GDM1 (cell line): Measurements from ENCODE around the gene AGK.
"Not testable (repeated sequence)": the region's sequence is repeated elsewhere in the genome, so short reads cannot be mapped to it uniquely, and the experiment has no call there.

Source experiments
- DNase-seq: peaks from one replicate; lab custom pipeline; 2025; lab: John Stamatoyannopoulos, UW

The AGK gene

DNA sequence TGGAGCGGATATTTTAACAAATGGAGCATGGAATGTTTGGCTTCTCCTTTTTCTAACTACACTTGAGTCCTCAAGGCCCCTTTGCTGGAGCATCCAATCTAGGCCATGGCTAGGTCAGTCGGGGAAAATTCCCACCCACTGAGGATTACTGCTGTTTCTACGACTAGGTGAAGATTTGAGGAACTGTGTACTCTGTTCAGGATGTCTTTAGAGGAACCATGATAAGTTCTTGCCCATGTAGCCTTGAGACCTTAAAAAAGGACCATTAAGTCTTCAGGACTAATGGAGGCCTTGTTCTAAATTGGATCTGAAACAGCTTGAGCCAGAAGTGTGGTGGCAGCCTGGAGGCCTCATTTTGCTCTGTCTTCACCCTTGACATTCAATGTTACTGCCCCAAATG is 6.2 kb downstream of the AGK start:
- DNase-seq, result no peak

- not testable (repeated sequence) for DNase-seq
These were observed 6.8 kb downstream of the AGK start for GRCh38 chr7:141557831-141558531.

GRCh38 chr7:141558544-141559183 is 7.5 kb downstream of the AGK start:
- no peak for DNase-seq

DNA sequence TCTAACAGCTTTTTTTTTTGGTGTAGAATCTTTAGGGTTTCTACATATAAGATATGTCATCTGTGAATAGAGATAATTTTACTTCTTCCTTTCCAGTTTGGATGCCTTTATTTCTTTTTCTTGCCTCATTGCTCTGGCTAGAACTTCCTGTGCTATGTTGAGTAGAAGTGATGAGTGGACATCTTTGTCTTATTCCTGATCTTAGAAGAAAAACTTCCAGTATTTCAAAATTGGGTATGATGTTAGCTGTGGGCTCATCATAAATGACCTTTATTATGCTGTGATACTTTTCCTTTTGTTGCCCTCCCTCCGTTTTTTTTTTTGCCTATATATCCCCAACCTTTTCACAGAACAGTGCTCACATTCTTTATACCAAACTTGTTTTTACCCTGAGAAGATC is 8.8 kb downstream of the AGK start:
- DNase-seq, result no peak

DNA sequence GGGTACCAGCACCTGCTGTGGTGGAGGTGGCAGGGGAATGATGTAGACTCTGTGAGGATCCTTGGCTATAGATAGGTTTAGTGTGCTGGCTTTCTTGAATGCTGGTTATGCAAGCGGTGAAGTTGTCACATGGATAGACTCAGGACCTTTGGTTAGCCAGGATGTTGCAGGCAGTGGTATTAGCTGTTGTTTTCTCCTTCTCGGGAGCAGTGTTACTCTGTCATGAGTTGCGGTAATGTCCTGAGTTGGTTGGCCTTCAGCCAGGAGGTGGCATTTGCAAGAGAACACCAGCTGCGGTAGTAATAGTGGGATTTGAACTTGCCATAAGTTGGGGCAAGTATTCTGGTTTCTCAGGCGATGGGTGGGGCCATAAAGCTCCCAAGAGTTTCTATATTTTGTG is 10.8 kb downstream of the AGK start:
- DNase-seq, result no peak

DNA sequence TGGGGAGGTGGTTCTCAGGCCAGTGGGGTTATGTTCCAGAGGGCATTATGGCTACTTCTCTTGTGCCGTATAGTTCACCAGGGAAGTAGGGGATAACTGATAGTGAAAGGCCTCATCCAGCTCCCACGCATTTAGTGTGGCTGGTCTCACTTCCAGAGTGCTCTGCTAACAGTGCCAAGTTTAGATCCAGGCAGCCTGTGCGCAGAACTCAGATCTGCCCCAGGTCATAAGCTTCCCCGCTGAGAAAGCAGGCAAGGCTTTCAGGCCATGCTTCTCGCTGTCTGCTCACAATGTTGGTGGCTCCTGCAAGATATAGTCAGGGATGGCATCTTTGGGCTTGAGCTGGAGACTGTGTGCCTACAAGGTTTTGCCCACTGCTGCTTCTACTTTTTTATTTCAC is 11.3 kb downstream of the AGK start:
- DNase-seq, result no peak

- DNase-seq, result no peak
These were observed 11.8 kb downstream of the AGK start for GRCh38 chr7:141562972-141563371.

GRCh38 chr7:141563956-141564623 is 12.9 kb downstream of the AGK start:
- no peak for DNase-seq

DNA sequence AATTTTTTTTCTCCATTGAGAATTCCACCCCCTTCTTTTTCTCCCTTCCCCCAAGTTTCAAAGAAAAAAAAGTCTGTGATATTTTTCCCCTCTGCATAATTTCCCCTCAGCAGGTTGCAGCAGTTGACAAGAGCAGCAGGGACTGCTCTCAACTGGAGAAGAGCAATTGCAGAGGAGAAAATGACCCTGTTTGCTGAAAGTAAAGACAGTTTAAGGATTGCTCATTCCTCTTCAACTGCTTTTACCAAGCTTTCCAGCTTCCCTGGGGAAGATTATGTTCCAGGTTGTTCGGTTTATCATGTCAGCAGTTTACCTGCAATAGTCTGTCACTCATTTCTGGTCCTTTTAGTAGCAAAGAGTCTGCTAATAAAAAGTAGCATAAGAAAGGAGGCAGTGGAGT is 16.2 kb downstream of the AGK start:
- no peak for DNase-seq

DNA sequence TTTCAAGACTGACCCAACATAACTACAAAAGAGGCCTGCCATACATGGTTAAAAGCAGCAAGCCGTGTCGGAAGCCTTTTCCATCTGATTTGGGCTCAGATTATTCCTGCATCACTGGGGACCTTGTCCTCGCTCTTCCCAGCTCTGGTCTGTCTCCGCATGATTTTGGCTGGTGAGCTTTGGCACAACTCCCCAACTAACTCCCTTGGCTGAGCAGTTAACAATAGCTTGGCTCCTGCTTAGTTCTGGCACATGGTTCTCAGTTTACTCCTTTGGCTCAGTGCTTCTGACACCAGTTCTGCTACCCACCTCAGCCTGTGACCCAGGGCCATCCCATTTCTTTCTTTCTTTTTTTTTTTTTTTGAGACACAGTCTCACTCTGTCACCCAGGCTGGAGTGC is 17.0 kb downstream of the AGK start:
- DNase-seq, result no peak

- no peak for DNase-seq
These were observed 19.8 kb downstream of the AGK start for GRCh38 chr7:141571059-141571458.

- DNase-seq, result no peak
These were observed 21.0 kb downstream of the AGK start for GRCh38 chr7:141572175-141572574.

- DNase-seq, result no peak
These were observed 22.3 kb downstream of the AGK start for GRCh38 chr7:141573511-141573910.

DNA sequence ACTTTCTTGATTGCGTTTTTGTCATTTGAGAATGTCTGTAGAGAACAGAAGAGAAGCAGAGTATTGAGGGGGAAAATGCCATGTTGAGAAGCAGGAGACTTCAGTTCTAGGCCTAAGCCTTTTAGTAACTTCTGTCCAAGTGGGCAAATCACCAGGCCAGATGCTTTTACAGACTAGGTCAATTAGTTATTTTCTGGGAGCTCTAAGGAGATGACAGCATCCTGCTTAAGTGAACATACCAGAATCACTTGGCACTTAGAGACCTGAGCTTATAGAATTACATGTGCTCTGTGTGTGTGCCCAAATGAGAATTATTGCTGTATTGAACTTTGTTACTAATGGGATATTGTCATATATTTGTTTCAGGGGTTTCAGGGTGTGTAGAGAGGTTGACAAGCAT is 24.0 kb downstream of the AGK start:
- DNase-seq, result no peak

DNA sequence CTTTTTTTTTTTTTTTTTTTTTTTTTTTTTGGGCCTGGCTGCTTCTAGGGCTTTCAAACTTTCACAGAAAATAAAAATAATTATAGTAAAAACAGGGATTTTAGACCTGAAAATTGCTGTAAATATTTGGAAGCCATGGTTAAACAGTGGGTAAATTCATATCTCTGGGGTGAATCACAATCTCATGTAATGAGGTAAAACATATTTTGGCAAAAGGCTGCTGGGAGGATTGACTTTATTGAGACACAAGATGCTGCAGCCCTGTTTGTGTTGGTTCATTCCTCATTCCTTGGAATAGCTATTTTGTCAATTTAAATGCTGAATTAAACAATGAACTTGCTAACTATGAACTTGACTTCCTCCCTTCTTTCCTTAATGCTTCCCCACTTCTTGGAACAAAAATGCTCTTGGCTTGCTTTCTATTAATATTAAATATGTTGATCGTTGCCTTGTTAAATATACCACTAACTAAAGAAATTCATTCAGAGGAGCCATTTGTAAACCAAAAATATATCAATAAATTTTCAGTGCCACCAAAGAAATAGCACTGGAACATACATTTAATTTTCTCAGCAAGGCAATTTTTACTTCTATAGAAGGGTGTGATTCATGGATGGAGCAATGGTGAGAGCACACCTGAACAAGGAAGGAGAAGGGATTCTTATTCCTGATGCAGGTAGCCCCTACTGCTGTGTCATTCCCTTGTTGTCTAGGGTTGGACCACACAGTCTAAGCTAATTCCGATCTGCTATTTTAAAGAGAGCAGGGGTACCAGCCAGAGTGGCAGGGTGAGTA is 24.6 kb downstream of the AGK start:
- no peak for DNase-seq

DNA sequence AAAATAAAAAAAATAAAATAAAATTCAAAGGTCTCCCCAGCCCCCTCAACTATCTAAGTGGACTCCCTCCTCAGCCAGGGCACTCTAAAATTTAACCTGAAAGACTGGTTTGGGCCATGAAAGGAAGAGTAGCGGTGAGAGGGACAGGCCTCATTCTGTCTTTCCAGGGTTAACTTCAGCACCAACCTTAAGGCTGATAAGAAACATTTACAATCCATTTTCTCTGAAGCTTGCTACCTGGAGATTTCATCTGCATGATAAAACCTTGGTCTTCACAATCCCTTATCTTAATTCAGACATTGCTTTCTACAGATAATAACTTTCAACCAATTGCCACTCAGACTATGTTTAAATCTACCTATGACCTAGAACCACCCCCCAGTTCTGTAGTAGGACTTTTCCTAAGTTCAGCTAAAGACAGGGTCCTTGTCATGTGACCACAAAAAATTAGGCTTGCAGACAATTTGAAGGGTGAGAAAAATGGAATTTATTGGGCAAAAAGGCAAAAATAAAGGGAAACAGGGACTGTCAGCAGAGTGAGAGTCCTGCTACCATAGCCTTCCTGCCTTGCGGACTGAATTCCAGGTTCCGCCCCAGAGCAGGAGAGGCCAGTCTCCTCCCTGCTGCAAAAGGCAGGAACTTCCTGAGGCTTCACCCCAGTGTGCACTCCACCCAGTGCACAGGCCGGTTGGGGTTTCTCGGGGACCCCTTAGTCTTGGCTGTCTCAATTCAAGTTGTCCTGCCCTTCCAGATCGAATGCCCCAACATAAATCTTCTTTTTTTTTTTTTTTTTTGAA is 26.0 kb downstream of the AGK start:
- DNase-seq, result no peak

- DNase-seq, result not testable (repeated sequence)
These were observed 28.7 kb downstream of the AGK start for GRCh38 chr7:141579953-141580352.

- DNase-seq, result not testable (repeated sequence)
These were observed 30.9 kb downstream of the AGK start for GRCh38 chr7:141582063-141582462.

DNA sequence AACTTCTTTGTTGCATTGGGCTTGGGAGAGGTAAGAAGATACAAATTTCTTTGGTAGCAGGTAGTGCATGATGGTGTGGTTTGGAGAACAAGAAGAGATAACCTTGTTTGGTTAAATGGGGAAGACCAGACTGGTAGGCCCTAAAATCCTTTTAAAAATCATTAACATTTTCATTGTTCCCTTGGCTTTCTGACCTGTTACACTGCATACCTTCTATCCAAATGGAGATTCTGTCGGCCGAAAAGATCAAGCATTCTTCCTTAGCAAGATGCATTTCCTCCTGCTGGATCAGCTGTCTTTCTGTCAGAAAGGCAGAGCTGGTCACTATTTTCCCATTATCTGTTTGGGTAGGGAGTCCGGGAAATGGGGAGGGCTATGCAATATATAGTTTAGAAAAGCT is 33.7 kb downstream of the AGK start:
- no peak for DNase-seq

DNA sequence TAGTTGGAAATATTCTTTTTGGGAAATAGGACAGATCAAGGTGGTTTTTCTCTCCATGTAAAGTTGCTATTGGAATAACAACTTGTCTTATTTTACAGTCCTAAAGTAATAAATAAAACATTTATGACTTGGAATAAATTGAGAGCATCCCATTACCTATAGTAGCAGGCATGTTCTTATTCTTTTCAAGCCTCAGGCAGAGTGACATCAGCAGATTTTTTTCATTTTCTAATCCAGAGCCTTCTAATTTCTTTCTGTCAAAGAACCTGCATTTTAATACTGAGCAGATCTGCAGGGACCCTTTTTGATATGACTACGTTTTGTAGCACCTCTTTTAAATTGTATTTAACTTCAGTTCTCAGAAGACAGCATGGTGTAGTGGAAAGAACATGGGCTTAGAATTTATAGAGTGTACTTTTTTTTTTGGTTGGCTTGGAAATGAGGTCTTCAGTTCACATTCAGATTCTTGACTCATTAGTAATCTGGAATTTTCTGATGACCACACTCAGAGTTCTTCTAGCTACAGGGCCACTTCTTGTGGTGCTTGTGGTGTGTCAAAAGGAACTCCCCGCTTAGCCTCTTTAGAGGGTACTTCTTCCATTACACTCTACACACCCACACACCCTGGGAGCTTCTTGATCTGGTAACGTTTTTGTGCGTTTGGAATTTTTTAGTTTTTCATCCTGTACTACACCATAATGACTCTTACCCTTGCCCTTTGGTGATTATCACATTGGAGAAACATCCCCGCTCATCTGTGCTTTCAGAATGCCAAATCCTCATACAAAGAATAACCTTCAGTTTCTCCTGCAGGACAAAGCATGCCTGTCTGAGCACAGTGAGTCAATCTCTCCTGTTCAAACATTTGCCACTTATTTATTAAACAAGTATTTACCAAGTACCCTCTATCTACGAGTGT is 34.6 kb downstream of the AGK start:
- no peak for DNase-seq

DNA sequence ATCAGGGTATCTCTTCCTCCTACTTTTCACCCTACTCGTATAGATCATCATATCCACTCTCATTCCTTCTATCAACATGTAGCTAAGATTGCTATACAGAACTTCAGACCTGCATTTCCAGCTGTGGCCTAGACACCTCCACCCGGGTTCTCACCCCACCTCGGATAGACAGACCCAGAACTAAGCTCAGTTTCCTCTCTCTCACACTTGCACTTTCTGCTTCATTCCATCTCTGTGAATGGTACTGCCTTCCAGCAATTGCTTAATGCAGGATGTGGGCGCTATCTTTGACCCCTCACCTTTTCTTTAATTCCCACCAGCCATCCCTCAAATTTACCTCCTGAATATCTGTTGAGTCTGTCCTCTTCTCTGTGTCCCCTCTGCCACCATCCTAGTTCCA is 35.7 kb downstream of the AGK start:
- no peak for DNase-seq
